Gastrocnemius medialis (tissue), 4 donors: ENCODE measurements around the gene PPP1R14C. TPM values are rescaled to one million over a fixed set of nuclear protein-coding genes. Genes with fewer than 3 reads are reported as not detected.

Source experiments
- ATAC-seq, 2 donors: fragments of 150-250 bp; one replicate each; pipeline ENCODE4 v1.9.1; 2016
- DNase-seq, 2 donors: peaks; one replicate each; pipeline ENCODE4 v3.0.0-alpha.2; 2019
- H3K27ac ChIP-seq, 4 donors: fragments of 200-600 bp; sonication (generic); 1 replicate in 1 of 4; 2 replicates in 3 of 4; pipeline ENCODE4 v1.5.1; 2016 to 2018; ENCODE audit warnings: mild to moderate bottlenecking in 2 of 4, moderate library complexity in 1 of 4
- H3K27me3 ChIP-seq, 3 donors: fragments of 200-600 bp; sonication (generic) in 2 of 3; 1 replicate in 1 of 3; 2 replicates in 2 of 3; pipeline versions ENCODE4 v1.5.1 to v1.6.0; 2016 to 2019; ENCODE audit warnings: mild to moderate bottlenecking in 1 of 3, moderate library complexity in 1 of 3
- H3K36me3 ChIP-seq, 2 donors: fragments of 200-600 bp; sonication (generic) in 1 of 2; one replicate each; pipeline ENCODE4 v1.5.1; 2017 to 2018
- H3K4me1 ChIP-seq, 2 donors: fragments of 200-600 bp; sonication (generic) in 1 of 2; one replicate each; pipeline ENCODE4 v1.5.1; 2016 to 2017; ENCODE audit warnings: mild to moderate bottlenecking in 2 of 2
- H3K4me3 ChIP-seq, 4 donors: fragments of 200-600 bp; sonication (generic) in 3 of 4; 1 replicate in 1 of 4; 2 replicates in 3 of 4; pipeline ENCODE4 v1.5.1; 2016 to 2019; ENCODE audit warnings: mild to moderate bottlenecking in 2 of 4
- H3K9me3 ChIP-seq, 3 donors: fragments of 200-600 bp; sonication (generic) in 2 of 3; 1 replicate in 1 of 3; 2 replicates in 2 of 3; pipeline ENCODE4 v1.5.1; 2016 to 2019
- POLR2A ChIP-seq, 2 donors: fragments of 450-650 bp; IDR thresholded peaks; one replicate each; pipeline ENCODE4 v1.6.1; 2017; ENCODE audit warnings: antibody characterized with exemption in 2 of 2, mild to moderate bottlenecking in 2 of 2, moderate library complexity in 2 of 2
- in situ Hi-C, 4 donors: fragments of 200-750 bp; cut with MboI; loops; one replicate each; pipeline versions ENCODE4 v1.15.0 to v1.8.0; 2017; ENCODE audit warnings: low sequenced_read_pairs in 4 of 4
- intact Hi-C: fragments of 100-400 bp; cut with DNase I; formaldehyde crosslinking; loops from one replicate; pipeline ENCODE4 v1.15.1; 2023; ENCODE audit warnings: low total_unique reads
- total RNA-seq, 4 donors: library from RNA; depleted of rRNA; stranded (reverse); fragments of >200 nt; gene quantifications; one replicate each; pipeline versions ENCODE4 v1.1.0 to v1.2.3, GENCODE V29; 2016
- TF ChIP-seq, protein P1 (sequence below), 5 experiments: fragments of 450-650 bp in 3 of 5; fragments of 200-600 bp in 2 of 5; sonication (generic) in 2 of 5; IDR thresholded peaks in 4 of 5; conservative IDR thresholded peaks in 1 of 5; 1 replicate in 4 of 5; 2 replicates in 1 of 5; pipeline ENCODE4 v1.5.1; 2016 to 2019; ENCODE audit warnings: antibody characterized with exemption in 5 of 5, mild to moderate bottlenecking in 3 of 5, moderate library complexity in 3 of 5

The PPP1R14C gene
- total RNA-seq, 4 donors from 2014 or later: 14.9 to 37.0 (median 21.7) TPM

DNA sequence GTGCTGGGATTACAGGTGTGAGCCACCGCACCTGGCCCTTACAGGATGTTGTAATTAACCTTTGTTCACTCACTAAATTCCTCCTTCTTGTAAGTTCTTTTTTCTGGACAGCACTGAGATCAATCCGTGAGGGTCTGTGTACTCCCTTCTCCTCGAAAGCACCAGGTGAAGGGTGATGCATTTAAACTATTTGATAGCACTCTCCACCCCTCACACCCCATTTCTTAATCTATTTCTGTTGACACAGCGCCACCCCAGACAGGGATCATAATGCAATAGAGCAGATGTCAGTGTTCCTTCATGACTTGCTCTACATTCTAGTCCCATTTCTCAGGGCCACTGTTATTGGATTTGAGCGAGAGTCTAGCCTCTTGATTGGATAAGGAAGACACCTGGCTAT, 46.3 kb downstream of the PPP1R14C start:
- H3K4me3 ChIP-seq: no peak overlapping the region
- intact Hi-C loops: no loop called here
- H3K27ac ChIP-seq: no peak overlapping the region
- TF ChIP-seq, protein P1, sequence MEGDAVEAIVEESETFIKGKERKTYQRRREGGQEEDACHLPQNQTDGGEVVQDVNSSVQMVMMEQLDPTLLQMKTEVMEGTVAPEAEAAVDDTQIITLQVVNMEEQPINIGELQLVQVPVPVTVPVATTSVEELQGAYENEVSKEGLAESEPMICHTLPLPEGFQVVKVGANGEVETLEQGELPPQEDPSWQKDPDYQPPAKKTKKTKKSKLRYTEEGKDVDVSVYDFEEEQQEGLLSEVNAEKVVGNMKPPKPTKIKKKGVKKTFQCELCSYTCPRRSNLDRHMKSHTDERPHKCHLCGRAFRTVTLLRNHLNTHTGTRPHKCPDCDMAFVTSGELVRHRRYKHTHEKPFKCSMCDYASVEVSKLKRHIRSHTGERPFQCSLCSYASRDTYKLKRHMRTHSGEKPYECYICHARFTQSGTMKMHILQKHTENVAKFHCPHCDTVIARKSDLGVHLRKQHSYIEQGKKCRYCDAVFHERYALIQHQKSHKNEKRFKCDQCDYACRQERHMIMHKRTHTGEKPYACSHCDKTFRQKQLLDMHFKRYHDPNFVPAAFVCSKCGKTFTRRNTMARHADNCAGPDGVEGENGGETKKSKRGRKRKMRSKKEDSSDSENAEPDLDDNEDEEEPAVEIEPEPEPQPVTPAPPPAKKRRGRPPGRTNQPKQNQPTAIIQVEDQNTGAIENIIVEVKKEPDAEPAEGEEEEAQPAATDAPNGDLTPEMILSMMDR (IDR thresholded peaks at IDR 0.05 in 4 of 5, conservative IDR thresholded peaks at IDR 0.05 in 1 of 5): no peak
- TF ChIP-seq POLR2A (IDR thresholded peaks at IDR 0.05): no peak
- peaks cover 0 to 3% of the 10 kb centered on the region in 2 donors for H3K4me1 ChIP-seq
- H3K27me3 ChIP-seq: no peaks in the 10 kb centered on the region
- no peaks in the 10 kb centered on the region for H3K36me3 ChIP-seq
- no peak for DNase-seq
- in situ Hi-C loops: no loop called here
- no peak for ATAC-seq
- H3K9me3 ChIP-seq: no peaks in the 10 kb centered on the region

DNA sequence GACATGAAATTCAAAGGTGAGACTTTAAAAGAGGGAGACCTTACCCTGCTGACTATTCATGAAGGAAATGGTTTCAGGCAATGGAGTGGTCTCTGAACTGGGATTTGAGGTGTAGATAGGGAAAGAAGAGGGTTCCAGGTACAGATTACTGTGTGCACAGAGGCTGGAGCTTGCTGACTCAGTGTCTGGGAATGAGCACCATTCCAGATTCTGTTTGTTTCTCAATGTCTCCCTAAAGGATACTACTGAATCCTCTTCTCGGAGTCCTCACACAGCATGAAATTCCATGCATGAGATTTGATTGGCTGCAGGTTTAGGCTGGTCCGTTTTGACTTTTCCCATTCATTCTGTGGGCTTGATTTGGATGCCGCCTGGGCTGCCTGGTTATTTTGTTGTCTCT, 49.0 kb downstream of the PPP1R14C start:
- no peaks in the 10 kb centered on the region for H3K9me3 ChIP-seq
- TF ChIP-seq POLR2A (IDR thresholded peaks at IDR 0.05): no peak
- DNase-seq (no peak), ATAC-seq (no peak)
- no peaks in the 10 kb centered on the region for H3K36me3 ChIP-seq
- in situ Hi-C loops: loop anchor here in 1 of 4 donors (10.0 kb wide), 1 partner anchor 133 kb away; no protein-coding TSS in a partner anchor
- H3K4me1 ChIP-seq: peaks cover 13 to 19% of the 10 kb centered on the region in 2 donors
- no peak overlapping the region for H3K27ac ChIP-seq
- intact Hi-C loops: no loop called here
- no peak overlapping the region for H3K4me3 ChIP-seq
- H3K27me3 ChIP-seq: no peaks in the 10 kb centered on the region

DNA sequence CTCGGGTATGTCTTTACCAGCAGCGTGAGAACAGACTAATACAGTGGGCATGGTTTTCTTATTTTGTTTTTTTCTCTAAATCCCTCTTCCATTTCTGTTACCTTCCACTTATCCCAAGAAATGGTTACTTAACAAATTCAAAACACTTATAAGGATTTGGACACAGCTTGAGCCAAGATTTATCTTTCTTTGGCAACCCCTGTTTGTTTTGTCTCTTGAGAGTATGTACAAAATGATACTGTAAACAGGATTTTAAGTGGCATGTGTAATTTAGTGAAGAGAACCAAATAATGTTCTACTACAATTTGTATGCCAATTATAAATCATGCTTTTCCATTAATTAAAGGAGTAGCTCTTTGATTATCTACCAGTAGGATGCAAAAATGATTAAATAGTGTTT, 51.4 kb downstream of the PPP1R14C start:
- Histone ChIP-seq H3K27ac (no peak overlapping the region), H3K9me3 (no peaks in the 10 kb centered on the region), H3K36me3 (no peaks in the 10 kb centered on the region), H3K4me1 (peaks cover 18 to 25% of the 10 kb centered on the region in 2 donors), H3K4me3 (no peak overlapping the region), H3K27me3 (no peaks in the 10 kb centered on the region)
- DNase-seq (no peak), ATAC-seq (no peak)
- in situ Hi-C loops (loop anchor here in 1 of 4 donors (10.0 kb wide), 1 partner anchor 131 kb away; no protein-coding TSS in a partner anchor), intact Hi-C loops (no loop called here)
- TF ChIP-seq, protein P1 (IDR thresholded peaks at IDR 0.05 in 4 of 5, conservative IDR thresholded peaks at IDR 0.05 in 1 of 5): no peak
- no peak for TF ChIP-seq POLR2A (IDR thresholded peaks at IDR 0.05)

DNA sequence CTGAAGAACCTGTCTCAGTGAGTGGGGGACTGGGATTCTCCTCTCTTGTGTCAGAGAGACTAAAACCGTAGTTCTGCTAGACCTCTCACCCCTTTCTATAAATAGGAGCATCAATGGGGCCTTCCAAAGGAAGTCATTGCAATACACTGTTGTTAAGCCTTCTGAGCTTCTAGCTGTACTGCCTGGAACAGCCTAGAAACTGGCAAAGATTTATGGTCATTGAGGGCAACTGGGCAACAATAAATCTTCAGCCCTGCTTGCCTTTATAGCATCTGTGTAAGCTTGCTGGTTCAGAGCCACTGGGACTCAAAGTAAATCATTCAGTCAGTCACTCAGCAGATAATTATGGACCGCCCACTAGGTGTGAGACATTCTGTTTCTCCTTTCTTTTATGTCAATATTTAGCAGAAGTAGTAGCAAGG, 53.2 kb downstream of the PPP1R14C start:
- TF ChIP-seq POLR2A (IDR thresholded peaks at IDR 0.05): no peak
- TF ChIP-seq, protein P1 (IDR thresholded peaks at IDR 0.05 in 4 of 5, conservative IDR thresholded peaks at IDR 0.05 in 1 of 5): no peak
- H3K4me3 ChIP-seq: no peak overlapping the region
- H3K36me3 ChIP-seq: no peaks in the 10 kb centered on the region
- ATAC-seq (peak; percentile 98), DNase-seq (peak; percentile 55 to 61)
- H3K4me1 ChIP-seq: peaks cover 18 to 25% of the 10 kb centered on the region in 2 donors
- H3K27ac ChIP-seq: peak overlapping the region; percentile 45 to 79 (median 74)
- intact Hi-C loops: loop anchor here (1.0 to 2.0 kb wide), 2 partner anchors 55 to 125 kb away; no protein-coding TSS in a partner anchor
- in situ Hi-C loops: loop anchor here in 1 of 4 donors (10.0 kb wide), 1 partner anchor 129 kb away; no protein-coding TSS in a partner anchor
- H3K9me3 ChIP-seq: no peaks in the 10 kb centered on the region
- H3K27me3 ChIP-seq: no peaks in the 10 kb centered on the region

DNA sequence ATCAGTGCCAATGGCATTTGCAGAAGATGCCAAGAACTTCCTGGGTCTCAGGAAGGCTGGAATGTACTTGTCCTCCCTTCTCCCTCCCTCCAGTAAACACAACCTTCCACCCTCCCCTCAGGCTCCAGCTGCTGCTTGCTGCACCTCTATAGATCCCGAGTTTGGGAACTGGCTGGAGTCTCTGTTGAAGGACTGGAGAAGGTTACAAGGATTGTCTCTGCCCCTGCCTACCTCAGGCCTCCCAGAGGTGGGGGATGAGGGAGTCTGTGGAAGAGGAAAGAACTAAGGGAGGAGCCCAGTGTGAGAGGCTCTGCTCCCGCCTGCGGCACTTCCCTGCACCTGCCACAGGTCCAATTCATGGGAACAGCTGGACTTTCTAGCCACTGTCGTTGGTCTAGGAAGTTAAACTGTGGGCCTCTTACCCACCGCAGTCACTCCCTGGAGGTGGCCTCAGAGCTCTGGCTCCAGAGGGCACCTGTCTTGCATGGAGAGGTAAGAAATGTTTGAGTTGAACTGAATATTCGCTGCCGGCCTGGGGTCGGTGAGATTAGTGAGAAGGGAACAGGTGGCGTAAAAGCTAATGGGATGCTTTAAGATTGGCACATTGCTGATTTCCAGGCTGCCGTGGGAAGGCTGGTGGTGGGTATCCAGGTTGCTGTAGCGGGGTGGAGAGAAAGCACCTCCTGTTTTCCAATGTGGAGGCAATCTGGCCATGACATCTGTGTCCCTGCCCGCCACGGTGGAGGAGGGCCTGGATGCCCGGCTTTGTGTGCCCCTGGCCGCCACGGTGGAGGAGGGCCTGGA, 54.3 kb downstream of the PPP1R14C start:
- Histone ChIP-seq H3K36me3 (no peaks in the 10 kb centered on the region), H3K27ac (peak overlapping the region in 3 of 4 donors; percentile 45 to 79 (median 73)), H3K4me1 (peaks cover 19 to 25% of the 10 kb centered on the region in 2 donors), H3K4me3 (no peak overlapping the region), H3K27me3 (no peaks in the 10 kb centered on the region), H3K9me3 (no peaks in the 10 kb centered on the region)
- ATAC-seq (peak in 1 of 2 donors; percentile 32), DNase-seq (no peak)
- TF ChIP-seq POLR2A (IDR thresholded peaks at IDR 0.05): no peak
- TF ChIP-seq, protein P1 (IDR thresholded peaks at IDR 0.05 in 4 of 5, conservative IDR thresholded peaks at IDR 0.05 in 1 of 5): no peak
- intact Hi-C loops: loop anchor here (1.0 to 2.0 kb wide), 2 partner anchors 54 to 124 kb away; no protein-coding TSS in a partner anchor
- in situ Hi-C loops: loop anchor here in 1 of 4 donors (10.0 kb wide), 1 partner anchor 128 kb away; no protein-coding TSS in a partner anchor
